ENCODE data around the gene CLTCL1.

The CLTCL1 gene

GRCh38 chr22:19229600-19229999, 61.9 kb downstream of the CLTCL1 start:
- Histone ChIP-seq H3K79me2 (no peaks in the 10 kb centered on the region), H3K27me3 (ENCODE audit: control insufficient read depth, insufficient read depth, low read length) (no peaks in the 10 kb centered on the region), H3K9me3 (ENCODE audit: control insufficient read depth, low read length) (no peaks in the 10 kb centered on the region), H3K4me1 (no peaks in the 10 kb centered on the region), H3K9ac (no peak overlapping the region), H3K27ac (no peak overlapping the region), H2AFZ (no peak overlapping the region), H3K36me3 (ENCODE audit: control insufficient read depth, insufficient read depth, low read length) (no peaks in the 10 kb centered on the region), H3K4me2 (ENCODE audit: low read length) (no peak overlapping the region), H3K4me3 (ENCODE audit: low read depth, low read length) (no peak overlapping the region)
- TF ChIP-seq CTCF (IDR thresholded peaks at IDR 0.05) = no peak

GRCh38 chr22:19228179-19228578, 63.3 kb downstream of the CLTCL1 start:
- Histone ChIP-seq H3K4me2 (ENCODE audit: low read length) (no peak overlapping the region), H3K27me3 (ENCODE audit: control insufficient read depth, insufficient read depth, low read length) (no peaks in the 10 kb centered on the region), H3K36me3 (ENCODE audit: control insufficient read depth, insufficient read depth, low read length) (no peaks in the 10 kb centered on the region), H3K79me2 (no peaks in the 10 kb centered on the region), H3K4me3 (ENCODE audit: low read depth, low read length) (no peak overlapping the region), H2AFZ (no peak overlapping the region), H3K27ac (no peak overlapping the region), H3K9ac (no peak overlapping the region), H3K9me3 (ENCODE audit: control insufficient read depth, low read length) (no peaks in the 10 kb centered on the region), H3K4me1 (no peaks in the 10 kb centered on the region)
- no peak for TF ChIP-seq CTCF (IDR thresholded peaks at IDR 0.05)

- no peak for TF ChIP-seq CTCF (IDR thresholded peaks at IDR 0.05)
- Histone ChIP-seq H3K27ac (no peak overlapping the region), H3K9me3 (ENCODE audit: control insufficient read depth, low read length) (no peaks in the 10 kb centered on the region), H3K4me3 (ENCODE audit: low read depth, low read length) (no peak overlapping the region), H3K9ac (no peak overlapping the region), H3K27me3 (ENCODE audit: control insufficient read depth, insufficient read depth, low read length) (no peaks in the 10 kb centered on the region), H3K4me1 (no peaks in the 10 kb centered on the region), H3K4me2 (ENCODE audit: low read length) (no peak overlapping the region), H3K36me3 (ENCODE audit: control insufficient read depth, insufficient read depth, low read length) (no peaks in the 10 kb centered on the region), H2AFZ (no peak overlapping the region), H3K79me2 (no peaks in the 10 kb centered on the region)
These were observed 65.1 kb downstream of the CLTCL1 start for GRCh38 chr22:19226428-19226827.

GRCh38 chr22:19225560-19225959, 66.0 kb downstream of the CLTCL1 start:
- Histone ChIP-seq H3K9ac (no peak overlapping the region), H3K4me3 (ENCODE audit: low read depth, low read length) (no peak overlapping the region), H3K79me2 (no peaks in the 10 kb centered on the region), H3K4me1 (no peaks in the 10 kb centered on the region), H2AFZ (no peak overlapping the region), H3K27ac (no peak overlapping the region), H3K4me2 (ENCODE audit: low read length) (no peak overlapping the region), H3K36me3 (ENCODE audit: control insufficient read depth, insufficient read depth, low read length) (no peaks in the 10 kb centered on the region), H3K9me3 (ENCODE audit: control insufficient read depth, low read length) (no peaks in the 10 kb centered on the region), H3K27me3 (ENCODE audit: control insufficient read depth, insufficient read depth, low read length) (no peaks in the 10 kb centered on the region)
- TF ChIP-seq CTCF (IDR thresholded peaks at IDR 0.05) = no peak

- Histone ChIP-seq H3K36me3 (ENCODE audit: control insufficient read depth, insufficient read depth, low read length) (no peaks in the 10 kb centered on the region), H3K4me2 (ENCODE audit: low read length) (no peak overlapping the region), H3K9ac (no peak overlapping the region), H3K27me3 (ENCODE audit: control insufficient read depth, insufficient read depth, low read length) (no peaks in the 10 kb centered on the region), H3K79me2 (no peaks in the 10 kb centered on the region), H3K4me3 (ENCODE audit: low read depth, low read length) (no peak overlapping the region), H2AFZ (no peak overlapping the region), H3K27ac (no peak overlapping the region), H3K4me1 (no peaks in the 10 kb centered on the region), H3K9me3 (ENCODE audit: control insufficient read depth, low read length) (no peaks in the 10 kb centered on the region)
- no peak for TF ChIP-seq CTCF (IDR thresholded peaks at IDR 0.05)
These were observed 66.5 kb downstream of the CLTCL1 start for GRCh38 chr22:19224985-19225384.
